ENCODE measurements around the gene ALDH3A2.
"Not testable (repeated sequence)": the region's sequence is repeated elsewhere in the genome, so short reads cannot be mapped to it uniquely, and the experiment has no call there.

ALDH3A2 gene

DNA sequence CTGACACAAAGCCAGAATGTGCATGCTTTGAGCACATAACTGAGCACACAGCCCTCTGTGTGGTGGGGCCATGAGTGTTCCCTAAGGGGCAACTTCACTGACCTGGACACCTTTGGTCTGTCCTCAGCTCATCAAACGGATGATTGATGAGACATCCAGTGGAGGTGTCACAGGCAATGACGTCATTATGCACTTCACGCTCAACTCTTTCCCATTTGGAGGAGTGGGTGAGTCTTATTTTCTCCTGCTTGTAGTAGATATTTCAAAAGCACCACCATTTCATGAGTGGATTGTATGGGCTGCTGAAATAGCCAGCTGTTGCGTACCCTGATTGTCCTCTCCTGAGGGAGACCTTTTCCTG is 16.2 kb downstream of the ALDH3A2 start:
- H3K27me3 ChIP-seq (ENCODE audit: insufficient read depth, low read length, poor library complexity), result peaks cover 34% of the 10 kb centered on the region
- H3K9me3 ChIP-seq (ENCODE audit: insufficient read depth, low read length, severe bottlenecking), result no peaks in the 10 kb centered on the region
- H3K9ac ChIP-seq (ENCODE audit: low read depth, low read length), result no peak overlapping the region
- H3K4me3 ChIP-seq (ENCODE audit: low read depth in 1 of 2, low read length in 2 of 2), result no peak overlapping the region
- H3K4me1 ChIP-seq (ENCODE audit: insufficient read depth, low read length), result no peaks in the 10 kb centered on the region
- H3K36me3 ChIP-seq (ENCODE audit: insufficient read depth, low read length), result no peaks in the 10 kb centered on the region
- ATAC-seq (ENCODE audit: insufficient read depth, low read depth) (no peak), DNase-seq (no peak)
- H4K20me1 ChIP-seq (ENCODE audit: insufficient read depth, low read length), result no peaks in the 10 kb centered on the region
- no peak overlapping the region for H3K4me2 ChIP-seq (ENCODE audit: insufficient read depth, low read length)
- no peak overlapping the region for H2AFZ ChIP-seq (ENCODE audit: low read depth, low read length)
- H3K27ac ChIP-seq (ENCODE audit: low read length), result no peak overlapping the region
- H3K79me2 ChIP-seq (ENCODE audit: insufficient read depth, low read length), result no peaks in the 10 kb centered on the region
- no peak for TF ChIP-seq EZH2 (IDR thresholded peaks at IDR 0.05; ENCODE audit: borderline replicate concordance, low read depth, low read length, severe bottlenecking)

DNA sequence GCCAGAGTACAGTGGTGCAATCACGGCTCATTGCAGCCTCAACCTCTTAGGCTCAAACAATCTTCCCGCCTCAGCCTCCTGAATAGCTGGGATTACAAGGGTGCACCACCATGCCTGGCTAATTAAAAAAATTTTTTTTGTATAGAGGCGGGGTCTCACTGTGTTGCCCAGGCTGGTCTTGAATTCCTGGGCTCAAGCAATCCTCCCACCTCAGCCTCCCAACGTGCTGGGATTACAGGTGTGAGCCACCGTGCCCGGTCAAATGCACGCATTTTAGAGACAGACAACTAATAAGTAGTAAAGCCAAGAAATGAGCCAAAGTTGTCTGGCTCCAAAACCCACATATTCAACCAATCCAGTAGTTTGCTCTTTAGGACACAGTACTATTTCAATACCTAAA is 21.1 kb downstream of the ALDH3A2 start:
- ATAC-seq (ENCODE audit: insufficient read depth, low read depth); H3K4me2 ChIP-seq (ENCODE audit: insufficient read depth, low read length); H4K20me1 ChIP-seq (ENCODE audit: insufficient read depth, low read length); H2AFZ ChIP-seq (ENCODE audit: low read depth, low read length); H3K27ac ChIP-seq (ENCODE audit: low read length); H3K4me1 ChIP-seq (ENCODE audit: insufficient read depth, low read length); H3K4me3 ChIP-seq (ENCODE audit: low read depth in 1 of 2, low read length in 2 of 2); H3K79me2 ChIP-seq (ENCODE audit: insufficient read depth, low read length); H3K9me3 ChIP-seq (ENCODE audit: insufficient read depth, low read length, severe bottlenecking); H3K36me3 ChIP-seq (ENCODE audit: insufficient read depth, low read length); H3K9ac ChIP-seq (ENCODE audit: low read depth, low read length); DNase-seq: not testable (repeated sequence)
- H3K27me3 ChIP-seq (ENCODE audit: insufficient read depth, low read length, poor library complexity), result peaks cover 15% of the 10 kb centered on the region

DNA sequence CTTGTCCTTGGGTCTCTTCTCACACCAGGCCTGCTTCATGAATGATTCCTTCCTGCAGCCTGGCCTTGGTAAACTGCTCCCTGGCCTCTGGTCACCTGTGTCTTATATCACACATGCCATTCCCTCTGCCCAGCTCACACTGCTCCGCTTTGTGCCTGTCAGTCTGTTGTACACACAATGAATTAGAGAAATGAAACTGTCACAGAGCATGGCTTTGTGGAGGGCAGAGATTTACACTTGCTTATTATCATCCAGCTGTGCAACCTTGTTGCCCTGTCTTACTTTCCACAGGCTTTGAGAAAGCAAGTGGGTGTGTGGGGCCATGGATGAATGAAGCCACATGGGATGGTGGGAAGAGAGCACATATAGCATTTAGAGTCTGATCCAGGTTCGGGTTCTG is 22.4 kb downstream of the ALDH3A2 start:
- Histone ChIP-seq H3K27ac (ENCODE audit: low read length) (no peak overlapping the region), H2AFZ (ENCODE audit: low read depth, low read length) (no peak overlapping the region), H3K4me3 (ENCODE audit: low read depth in 1 of 2, low read length in 2 of 2) (no peak overlapping the region), H3K36me3 (ENCODE audit: insufficient read depth, low read length) (no peaks in the 10 kb centered on the region), H3K79me2 (ENCODE audit: insufficient read depth, low read length) (no peaks in the 10 kb centered on the region), H3K9ac (ENCODE audit: low read depth, low read length) (no peak overlapping the region), H3K4me2 (ENCODE audit: insufficient read depth, low read length) (no peak overlapping the region), H3K27me3 (ENCODE audit: insufficient read depth, low read length, poor library complexity) (peaks cover 10% of the 10 kb centered on the region), H3K9me3 (ENCODE audit: insufficient read depth, low read length, severe bottlenecking) (no peaks in the 10 kb centered on the region), H3K4me1 (ENCODE audit: insufficient read depth, low read length) (no peaks in the 10 kb centered on the region), H4K20me1 (ENCODE audit: insufficient read depth, low read length) (no peaks in the 10 kb centered on the region)
- ATAC-seq (ENCODE audit: insufficient read depth, low read depth), result no peak
- no peak for DNase-seq
- TF ChIP-seq, protein P1, sequence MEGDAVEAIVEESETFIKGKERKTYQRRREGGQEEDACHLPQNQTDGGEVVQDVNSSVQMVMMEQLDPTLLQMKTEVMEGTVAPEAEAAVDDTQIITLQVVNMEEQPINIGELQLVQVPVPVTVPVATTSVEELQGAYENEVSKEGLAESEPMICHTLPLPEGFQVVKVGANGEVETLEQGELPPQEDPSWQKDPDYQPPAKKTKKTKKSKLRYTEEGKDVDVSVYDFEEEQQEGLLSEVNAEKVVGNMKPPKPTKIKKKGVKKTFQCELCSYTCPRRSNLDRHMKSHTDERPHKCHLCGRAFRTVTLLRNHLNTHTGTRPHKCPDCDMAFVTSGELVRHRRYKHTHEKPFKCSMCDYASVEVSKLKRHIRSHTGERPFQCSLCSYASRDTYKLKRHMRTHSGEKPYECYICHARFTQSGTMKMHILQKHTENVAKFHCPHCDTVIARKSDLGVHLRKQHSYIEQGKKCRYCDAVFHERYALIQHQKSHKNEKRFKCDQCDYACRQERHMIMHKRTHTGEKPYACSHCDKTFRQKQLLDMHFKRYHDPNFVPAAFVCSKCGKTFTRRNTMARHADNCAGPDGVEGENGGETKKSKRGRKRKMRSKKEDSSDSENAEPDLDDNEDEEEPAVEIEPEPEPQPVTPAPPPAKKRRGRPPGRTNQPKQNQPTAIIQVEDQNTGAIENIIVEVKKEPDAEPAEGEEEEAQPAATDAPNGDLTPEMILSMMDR (IDR thresholded peaks at IDR 0.05; ENCODE audit: borderline replicate concordance, extremely low read depth, low read length, poor library complexity, severe bottlenecking), result no peak
- TF ChIP-seq EZH2 (IDR thresholded peaks at IDR 0.05; ENCODE audit: borderline replicate concordance, low read depth, low read length, severe bottlenecking), result no peak

DNA sequence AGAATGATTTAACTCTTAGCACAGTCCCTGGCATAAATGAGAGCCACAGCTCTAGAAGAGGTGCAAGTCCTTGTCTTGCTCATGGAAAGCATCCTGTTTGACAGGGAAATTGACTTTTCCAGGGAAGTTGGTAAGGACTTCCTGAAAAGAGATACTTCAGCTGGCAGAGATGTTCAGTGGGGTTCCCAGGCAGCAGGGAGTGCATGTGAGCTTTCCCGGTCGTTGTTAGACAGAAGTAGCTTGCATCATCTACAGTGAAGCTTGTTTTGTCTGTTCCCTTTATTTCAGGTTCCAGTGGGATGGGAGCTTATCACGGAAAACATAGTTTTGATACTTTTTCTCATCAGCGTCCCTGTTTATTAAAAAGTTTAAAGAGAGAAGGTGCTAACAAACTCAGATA is 22.9 kb downstream of the ALDH3A2 start:
- H3K9me3 ChIP-seq (ENCODE audit: insufficient read depth, low read length, severe bottlenecking), result no peaks in the 10 kb centered on the region
- ATAC-seq (ENCODE audit: insufficient read depth, low read depth), result no peak
- no peaks in the 10 kb centered on the region for H3K79me2 ChIP-seq (ENCODE audit: insufficient read depth, low read length)
- H4K20me1 ChIP-seq (ENCODE audit: insufficient read depth, low read length), result no peaks in the 10 kb centered on the region
- no peaks in the 10 kb centered on the region for H3K36me3 ChIP-seq (ENCODE audit: insufficient read depth, low read length)
- no peak overlapping the region for H3K27ac ChIP-seq (ENCODE audit: low read length)
- no peak overlapping the region for H3K4me3 ChIP-seq (ENCODE audit: low read depth in 1 of 2, low read length in 2 of 2)
- no peak for DNase-seq
- H3K27me3 ChIP-seq (ENCODE audit: insufficient read depth, low read length, poor library complexity), result peaks cover 9% of the 10 kb centered on the region
- no peak overlapping the region for H3K4me2 ChIP-seq (ENCODE audit: insufficient read depth, low read length)
- no peak overlapping the region for H3K9ac ChIP-seq (ENCODE audit: low read depth, low read length)
- H3K4me1 ChIP-seq (ENCODE audit: insufficient read depth, low read length), result no peaks in the 10 kb centered on the region
- no peak for TF ChIP-seq EZH2 (IDR thresholded peaks at IDR 0.05; ENCODE audit: borderline replicate concordance, low read depth, low read length, severe bottlenecking)
- TF ChIP-seq, protein P1 (IDR thresholded peaks at IDR 0.05; ENCODE audit: borderline replicate concordance, extremely low read depth, low read length, poor library complexity, severe bottlenecking), result no peak
- H2AFZ ChIP-seq (ENCODE audit: low read depth, low read length), result no peak overlapping the region

All from DND-41 (cell line).